ENCODE data around the gene TRMT44. TPM values are rescaled to one million over a fixed set of nuclear protein-coding genes. Genes with fewer than 3 reads are reported as not detected.

Gene TRMT44
- total RNA-seq, 1 donor from 2014 or later = 12.4 TPM

DNA sequence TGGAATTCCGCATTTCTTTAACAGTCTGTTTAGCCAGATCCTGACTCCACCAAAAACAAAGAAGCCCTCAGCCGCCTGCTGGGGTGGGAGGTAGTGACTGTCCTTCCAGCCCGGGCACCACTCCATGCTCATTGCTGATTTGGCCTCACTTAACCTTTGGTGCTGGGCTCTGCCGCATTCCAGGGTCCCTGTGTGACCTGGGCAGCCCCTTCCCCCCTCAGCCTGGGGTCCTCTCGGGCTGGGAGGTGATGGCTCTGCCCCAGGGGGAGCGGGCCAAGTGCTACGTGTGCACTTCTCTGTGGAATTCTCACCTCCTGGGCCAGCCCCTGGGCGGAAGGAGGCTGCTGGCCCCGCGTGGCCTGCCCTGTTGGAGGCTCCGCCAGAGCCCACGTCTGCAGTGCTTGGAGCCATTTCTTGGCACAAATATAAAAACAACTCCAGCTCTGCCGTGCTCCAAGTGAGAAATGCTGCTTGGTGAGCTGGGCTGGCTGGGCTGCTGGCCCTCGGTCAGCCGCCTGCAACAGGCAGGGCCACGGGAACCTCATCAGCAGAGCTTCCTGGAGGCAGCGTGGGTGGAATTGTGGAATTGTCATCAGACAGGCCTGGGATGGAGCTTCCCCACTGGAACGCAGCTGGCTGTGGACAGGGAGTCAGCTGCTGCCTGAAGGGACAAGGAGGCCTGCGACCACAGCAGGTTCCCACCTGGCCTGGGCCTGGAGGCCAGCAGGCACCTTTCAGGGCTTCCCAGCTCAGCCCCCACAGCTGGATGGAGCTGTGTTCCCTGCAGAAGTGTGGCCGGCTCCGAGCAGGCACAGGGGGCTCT, 66.0 kb downstream of the TRMT44 start:
- peaks cover 5% of the 10 kb centered on the region for H3K27me3 Mint-ChIP-seq (ENCODE audit: low read depth)
- peak overlapping the region; percentile 85 for H3K27ac Mint-ChIP-seq (ENCODE audit: unreplicated experiment)
- H3K9me3 Mint-ChIP-seq (ENCODE audit: low read depth) = no peaks in the 10 kb centered on the region

DNA sequence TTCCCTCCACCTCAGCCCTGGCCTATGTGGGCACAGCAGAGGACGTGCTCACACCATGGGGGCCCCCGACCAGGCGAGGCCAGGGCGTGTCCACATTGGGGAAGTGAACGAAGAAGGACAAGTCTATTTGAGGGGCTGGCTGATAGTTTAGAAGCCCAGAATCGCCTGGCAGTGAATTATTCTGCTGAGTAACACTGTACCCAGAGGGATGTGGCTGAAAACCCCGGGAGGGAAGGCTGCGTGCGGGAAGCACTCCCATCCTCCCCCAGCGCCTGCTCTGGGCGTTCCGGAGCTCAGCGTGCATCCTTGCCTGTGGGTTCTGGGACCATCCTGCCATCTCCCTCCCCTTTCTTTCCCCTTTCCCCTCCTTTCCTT, 66.6 kb downstream of the TRMT44 start:
- Mint-ChIP-seq H3K27me3 (ENCODE audit: low read depth) (peaks cover 5% of the 10 kb centered on the region), H3K4me3 (ENCODE audit: unreplicated experiment) (no peak overlapping the region), H3K9me3 (ENCODE audit: low read depth) (no peaks in the 10 kb centered on the region), H3K4me1 (ENCODE audit: low read depth) (peaks cover 26% of the 10 kb centered on the region), H3K36me3 (ENCODE audit: low read depth) (no peaks in the 10 kb centered on the region), H3K27ac (ENCODE audit: unreplicated experiment) (peak overlapping the region; percentile 85)
- DNase-seq (ENCODE audit: low spot score) = no peak
- no peak for TF ChIP-seq CTCF (IDR thresholded peaks at IDR 0.05)

More for the DNA sequence above, 66.0 kb downstream of the TRMT44 start:
- Mint-ChIP-seq H3K4me1 (ENCODE audit: low read depth) (peaks cover 26% of the 10 kb centered on the region), H3K36me3 (ENCODE audit: low read depth) (no peaks in the 10 kb centered on the region), H3K4me3 (ENCODE audit: unreplicated experiment) (no peak overlapping the region)
- DNase-seq (ENCODE audit: low spot score) = no peak
- TF ChIP-seq CTCF (IDR thresholded peaks at IDR 0.05) = no peak

- DNase-seq (ENCODE audit: low spot score) = no peak
- Mint-ChIP-seq H3K4me3 (ENCODE audit: unreplicated experiment) (no peak overlapping the region), H3K4me1 (ENCODE audit: low read depth) (peaks cover 25% of the 10 kb centered on the region), H3K27me3 (ENCODE audit: low read depth) (peaks cover 5% of the 10 kb centered on the region), H3K9me3 (ENCODE audit: low read depth) (no peaks in the 10 kb centered on the region), H3K36me3 (ENCODE audit: low read depth) (no peaks in the 10 kb centered on the region), H3K27ac (ENCODE audit: unreplicated experiment) (peak overlapping the region; percentile 17)
- TF ChIP-seq CTCF (IDR thresholded peaks at IDR 0.05) = no peak
Measured at GRCh38 chr4:8507624-8508023, 67.0 kb downstream of the TRMT44 start.

- H3K9me3 Mint-ChIP-seq (ENCODE audit: low read depth) = no peaks in the 10 kb centered on the region
- H3K4me1 Mint-ChIP-seq (ENCODE audit: low read depth) = peaks cover 22% of the 10 kb centered on the region
- no peak overlapping the region for H3K4me3 Mint-ChIP-seq (ENCODE audit: unreplicated experiment)
- DNase-seq (ENCODE audit: low spot score) = no peak
- no peak overlapping the region for H3K27ac Mint-ChIP-seq (ENCODE audit: unreplicated experiment)
- no peak for TF ChIP-seq CTCF (IDR thresholded peaks at IDR 0.05)
- no peaks in the 10 kb centered on the region for H3K36me3 Mint-ChIP-seq (ENCODE audit: low read depth)
- H3K27me3 Mint-ChIP-seq (ENCODE audit: low read depth) = peaks cover 5% of the 10 kb centered on the region
Measured at GRCh38 chr4:8508266-8508665, 67.7 kb downstream of the TRMT44 start.

GRCh38 chr4:8508740-8509139, 68.2 kb downstream of the TRMT44 start:
- Mint-ChIP-seq H3K4me1 (ENCODE audit: low read depth) (peaks cover 22% of the 10 kb centered on the region), H3K9me3 (ENCODE audit: low read depth) (no peaks in the 10 kb centered on the region), H3K4me3 (ENCODE audit: unreplicated experiment) (no peak overlapping the region), H3K27me3 (ENCODE audit: low read depth) (peaks cover 5% of the 10 kb centered on the region), H3K27ac (ENCODE audit: unreplicated experiment) (peak overlapping the region; percentile 61), H3K36me3 (ENCODE audit: low read depth) (no peaks in the 10 kb centered on the region)
- TF ChIP-seq CTCF (IDR thresholded peaks at IDR 0.05) = no peak
- no peak for DNase-seq (ENCODE audit: low spot score)

All from chondrocyte (in vitro differentiated cells).